HEK293 (cell line): ENCODE measurements around the gene APBB2.

Experiments used
- CTCF ChIA-PET: fragments of 350-600 bp; formaldehyde crosslinking; extraction: SDS; loops from one replicate; lab custom pipeline; 2021; ENCODE audit warnings: antibody characterized with exemption; lab: Yijun Ruan, JAX
- POLR2A ChIA-PET: fragments of 300-600 bp; formaldehyde crosslinking; extraction: SDS; loops from one replicate; lab custom pipeline; 2020; ENCODE audit warnings: antibody characterized with exemption, inconsistent platforms; lab: Yijun Ruan, JAX
- H3K27ac ChIP-seq: fragments of 200-500 bp; sonication (Bioruptor generic); 2 replicates; pipeline ENCODE4 v1.5.1; 2014; ENCODE audit warnings: low read depth, low read length, control low read depth, inconsistent platforms; ENCODE audit errors: extremely low read depth
- H3K36me3 ChIP-seq, 2 experiments: fragments of 200-500 bp in 1 of 2; sonication (Bioruptor generic) in 1 of 2; 1 replicate in 1 of 2; 2 replicates in 1 of 2; pipeline ENCODE4 v1.5.1; 2014 to 2017; ENCODE audit warnings: inconsistent platforms in 2 of 2, low read length in 2 of 2; ENCODE audit not compliant: control insufficient read depth in 2 of 2, insufficient read depth in 1 of 2
- H3K4me1 ChIP-seq: fragments of 200-500 bp; sonication (Bioruptor generic); 2 replicates; pipeline ENCODE4 v1.5.1; 2014; ENCODE audit warnings: mild to moderate bottlenecking, low read length, inconsistent platforms; ENCODE audit not compliant: control insufficient read depth, insufficient read depth
- H3K4me3 ChIP-seq: 2 replicates; pipeline ENCODE4 v1.5.1; 2011; ENCODE audit warnings: low read depth, mild to moderate bottlenecking, control low read depth, low read length, moderate library complexity
- H3K9me3 ChIP-seq: fragments of 200-500 bp; sonication (Bioruptor generic); 2 replicates; pipeline ENCODE4 v1.5.1; 2014; ENCODE audit warnings: low read depth, low read length, inconsistent platforms; ENCODE audit not compliant: control insufficient read depth, insufficient read depth
- KLF8 ChIP-seq: fragments of 450-650 bp; formaldehyde crosslinking; IDR thresholded peaks from 2 replicates; pipeline ENCODE4 v1.5.1; 2016; ENCODE audit warnings: missing biosample characterization, missing genetic modification characterization
- TSHZ1 ChIP-seq: fragments of 450-650 bp; formaldehyde crosslinking; IDR thresholded peaks from 2 replicates; pipeline ENCODE4 v1.5.1; 2016; ENCODE audit warnings: missing biosample characterization, missing genetic modification characterization, borderline replicate concordance
- ZBTB20 ChIP-seq: fragments of 450-650 bp; formaldehyde crosslinking; IDR thresholded peaks from 2 replicates; pipeline ENCODE4 v1.5.1; 2016; ENCODE audit warnings: missing biosample characterization, missing genetic modification characterization
- ZIC2 ChIP-seq: fragments of 450-650 bp; formaldehyde crosslinking; IDR thresholded peaks from 2 replicates; pipeline ENCODE4 v1.5.1; 2016; ENCODE audit warnings: missing biosample characterization, missing genetic modification characterization
- ZNF112 ChIP-seq: fragments of 450-650 bp; formaldehyde crosslinking; IDR thresholded peaks from 2 replicates; pipeline ENCODE4 v1.5.0; 2017; ENCODE audit warnings: missing biosample characterization, missing genetic modification characterization
- ZNF140 ChIP-seq: fragments of 450-650 bp; formaldehyde crosslinking; IDR thresholded peaks from 2 replicates; pipeline ENCODE4 v1.5.1; 2016; ENCODE audit warnings: missing biosample characterization, missing genetic modification characterization
- ZNF146 ChIP-seq: fragments of 450-650 bp; formaldehyde crosslinking; IDR thresholded peaks from 2 replicates; pipeline ENCODE4 v1.5.1; 2016; ENCODE audit warnings: missing biosample characterization, missing genetic modification characterization
- ZNF175 ChIP-seq: fragments of 450-650 bp; formaldehyde crosslinking; IDR thresholded peaks from 2 replicates; pipeline ENCODE4 v1.5.1; 2016; ENCODE audit warnings: missing biosample characterization, missing genetic modification characterization
- ZNF2 ChIP-seq: fragments of 450-650 bp; formaldehyde crosslinking; IDR thresholded peaks from 2 replicates; pipeline ENCODE4 v1.5.1; 2016; ENCODE audit warnings: missing biosample characterization, missing genetic modification characterization
- ZNF214 ChIP-seq: fragments of 450-650 bp; formaldehyde crosslinking; IDR thresholded peaks from 2 replicates; pipeline ENCODE4 v1.5.1; 2017; ENCODE audit warnings: missing biosample characterization, mild to moderate bottlenecking, missing genetic modification characterization, borderline replicate concordance
- ZNF280C ChIP-seq: fragments of 450-650 bp; formaldehyde crosslinking; IDR thresholded peaks from 2 replicates; pipeline ENCODE4 v1.5.1; 2016; ENCODE audit warnings: missing biosample characterization, missing genetic modification characterization
- ZNF341 ChIP-seq: fragments of 450-650 bp; formaldehyde crosslinking; IDR thresholded peaks from 2 replicates; pipeline ENCODE4; 2016; ENCODE audit warnings: low read depth, missing biosample characterization, missing genetic modification characterization
- ZNF521 ChIP-seq: fragments of 450-650 bp; formaldehyde crosslinking; IDR thresholded peaks from 2 replicates; pipeline ENCODE4 v1.5.1; 2017; ENCODE audit warnings: missing biosample characterization, mild to moderate bottlenecking, missing genetic modification characterization
- ZNF548 ChIP-seq: fragments of 450-650 bp; formaldehyde crosslinking; IDR thresholded peaks from 2 replicates; pipeline ENCODE4 v1.5.1; 2016; ENCODE audit warnings: missing biosample characterization, missing genetic modification characterization
- ZNF610 ChIP-seq: fragments of 450-650 bp; formaldehyde crosslinking; IDR thresholded peaks from 2 replicates; pipeline ENCODE4 v1.5.1; 2016; ENCODE audit warnings: missing biosample characterization, missing genetic modification characterization, borderline replicate concordance
- ZNF785 ChIP-seq: fragments of 450-650 bp; formaldehyde crosslinking; IDR thresholded peaks from 2 replicates; pipeline ENCODE4 v1.5.1; 2016; ENCODE audit warnings: missing biosample characterization, missing genetic modification characterization
- ZNF830 ChIP-seq: fragments of 450-650 bp; IDR thresholded peaks from 2 replicates; pipeline ENCODE4 v1.5.0; 2018; ENCODE audit warnings: missing biosample characterization, missing genetic modification characterization, low read depth, mild to moderate bottlenecking, moderate library complexity
- ZSCAN16 ChIP-seq: fragments of 450-650 bp; formaldehyde crosslinking; IDR thresholded peaks from 2 replicates; pipeline ENCODE4 v1.5.1; 2016; ENCODE audit warnings: missing biosample characterization, missing genetic modification characterization
- ZXDB ChIP-seq: fragments of 450-650 bp; formaldehyde crosslinking; IDR thresholded peaks from 2 replicates; pipeline ENCODE4 v1.5.1; 2016; ENCODE audit warnings: missing biosample characterization, missing genetic modification characterization

The APBB2 gene

GRCh38 chr4:40848940-40849339 lies 365.4 kb downstream of the APBB2 start:
- ChIA-PET POLR2A (no interaction called here), CTCF (interaction anchor here (1.0 to 1.1 kb wide), 2 partner anchors 9 to 18 kb away, joined by 3 to 4 read pairs; no protein-coding TSS in a partner anchor)
- TF ChIP-seq ZNF785 (tag by site-specific recombination) (no peak), KLF8 (tag by site-specific recombination) (no peak), ZNF140 (tag by site-specific recombination) (no peak), ZXDB (tag by site-specific recombination) (no peak)
- Histone ChIP-seq H3K36me3 (no peaks in the 10 kb centered on the region), H3K4me3 (no peak overlapping the region), H3K9me3 (no peaks in the 10 kb centered on the region), H3K4me1 (no peaks in the 10 kb centered on the region), H3K27ac (no peak overlapping the region)

- H3K9me3 ChIP-seq = no peaks in the 10 kb centered on the region
- no peak overlapping the region for H3K4me3 ChIP-seq
- peak; percentile 57; the same call in 1 of the 2 replicates for TF ChIP-seq ZIC2
- TF ChIP-seq ZNF146 (tag by site-specific recombination) = no peak
- TF ChIP-seq ZNF521 (tag by site-specific recombination) = no peak
- TF ChIP-seq ZBTB20 (tag by site-specific recombination) = no peak
- no peaks in the 10 kb centered on the region for H3K36me3 ChIP-seq
- CTCF ChIA-PET = interaction anchor here (1.1 kb wide), 1 partner anchor 8 kb away, joined by 3 read pairs; no protein-coding TSS in a partner anchor
- H3K4me1 ChIP-seq = no peaks in the 10 kb centered on the region
- POLR2A ChIA-PET = no interaction called here
- H3K27ac ChIP-seq = no peak overlapping the region
These were observed 366.1 kb downstream of the APBB2 start for GRCh38 chr4:40848251-40848650.

GRCh38 chr4:40846532-40846931 lies 367.8 kb downstream of the APBB2 start:
- Histone ChIP-seq H3K4me1 (no peaks in the 10 kb centered on the region), H3K9me3 (no peaks in the 10 kb centered on the region), H3K36me3 (no peaks in the 10 kb centered on the region), H3K4me3 (no peak overlapping the region), H3K27ac (no peak overlapping the region)
- TF ChIP-seq ZSCAN16 (tag by site-specific recombination) (no peak), ZNF830 (no peak), ZNF2 (tag by site-specific recombination) (no peak), ZNF214 (tag by site-specific recombination) (no peak), ZNF112 (tag by site-specific recombination) (no peak), TSHZ1 (tag by site-specific recombination) (no peak), ZNF175 (no peak), ZNF341 (tag by site-specific recombination) (no peak), ZNF548 (no peak), ZNF280C (no peak), ZNF610 (tag by site-specific recombination) (no peak)
- POLR2A ChIA-PET = no interaction called here
- CTCF ChIA-PET = interaction anchor here (1.1 kb wide), 2 partner anchors 34 to 51 kb away, joined by 3 read pairs; no protein-coding TSS in a partner anchor
